GM19463 (cell line): ENCODE results near the gene CDC42EP3.
A peak's percentile ranks its signal among the peaks of the same experiment; 100 is the strongest.

Experiments used
- ATAC-seq: cut with Tn5 transposase; IDR thresholded peaks from one replicate; pipeline ENCODE4 v1.9.1; 2021; ENCODE audit warnings: mild to moderate bottlenecking, moderate library complexity; ENCODE audit not compliant: unreplicated experiment

CDC42EP3 gene

DNA sequence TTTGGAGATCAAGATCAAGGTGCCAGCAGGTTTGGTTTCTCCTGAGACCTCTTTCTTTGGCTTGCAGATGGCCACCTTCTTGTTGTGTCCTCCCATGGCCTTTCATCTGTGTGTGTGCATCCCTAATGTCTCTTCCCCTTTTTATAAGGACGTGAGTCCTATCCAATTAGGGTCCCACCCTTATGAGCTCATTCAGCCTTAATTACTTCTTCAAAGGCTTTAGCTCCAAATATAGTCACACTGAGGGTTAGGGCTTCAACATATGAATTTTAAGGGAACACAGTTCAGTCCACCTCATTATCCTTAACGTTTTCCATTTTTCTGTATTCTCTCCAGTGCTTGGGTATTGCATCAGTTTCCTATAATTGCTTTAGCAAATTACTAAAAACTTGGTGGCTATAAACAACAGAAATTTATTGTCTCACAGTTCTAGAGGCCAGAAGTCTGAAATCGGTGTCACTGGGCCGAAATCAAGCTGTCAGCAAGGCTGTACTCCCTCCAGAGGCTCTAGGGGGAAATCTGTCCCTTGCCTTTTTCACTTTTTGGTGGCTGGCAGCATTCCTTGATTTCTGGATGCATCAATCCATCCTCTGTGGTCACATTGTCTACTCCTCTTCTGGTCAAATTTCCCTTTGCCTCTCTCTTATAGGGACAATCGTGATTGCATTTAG, 34.1 kb downstream of the CDC42EP3 start:
- ATAC-seq, result no peak

DNA sequence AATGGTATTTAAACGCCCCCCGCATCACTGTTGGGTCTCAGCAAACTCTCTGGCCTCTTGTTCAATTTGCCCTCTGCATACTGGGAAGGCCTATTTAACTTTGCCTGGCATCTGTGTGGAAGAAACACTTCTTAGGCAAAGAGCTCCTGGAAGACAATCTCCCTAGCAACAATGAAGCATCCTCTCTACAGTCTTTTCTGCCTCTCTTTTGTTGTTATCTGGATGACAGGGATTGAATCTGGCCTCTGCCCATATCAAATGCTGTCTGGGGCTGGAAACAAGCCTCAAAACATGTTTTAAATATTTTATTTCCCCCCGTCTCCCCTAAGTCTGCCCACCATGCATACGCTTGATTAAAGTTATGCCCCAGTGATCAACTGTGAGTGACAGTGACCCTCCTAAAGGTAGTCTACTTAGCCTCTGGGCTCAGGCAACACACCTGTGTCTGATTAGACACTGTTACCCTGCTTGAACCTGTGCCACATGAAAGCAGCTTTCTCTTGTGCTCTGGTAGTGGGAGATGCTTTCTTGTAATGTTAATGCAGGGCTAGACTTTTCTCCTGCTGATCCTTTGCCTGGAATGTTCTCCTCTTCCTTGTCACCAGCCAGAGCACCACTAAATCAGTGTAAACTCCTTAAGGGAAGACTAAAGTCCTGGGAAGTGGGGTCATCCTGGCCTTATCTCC, 34.9 kb downstream of the CDC42EP3 start:
- ATAC-seq, result no peak

DNA sequence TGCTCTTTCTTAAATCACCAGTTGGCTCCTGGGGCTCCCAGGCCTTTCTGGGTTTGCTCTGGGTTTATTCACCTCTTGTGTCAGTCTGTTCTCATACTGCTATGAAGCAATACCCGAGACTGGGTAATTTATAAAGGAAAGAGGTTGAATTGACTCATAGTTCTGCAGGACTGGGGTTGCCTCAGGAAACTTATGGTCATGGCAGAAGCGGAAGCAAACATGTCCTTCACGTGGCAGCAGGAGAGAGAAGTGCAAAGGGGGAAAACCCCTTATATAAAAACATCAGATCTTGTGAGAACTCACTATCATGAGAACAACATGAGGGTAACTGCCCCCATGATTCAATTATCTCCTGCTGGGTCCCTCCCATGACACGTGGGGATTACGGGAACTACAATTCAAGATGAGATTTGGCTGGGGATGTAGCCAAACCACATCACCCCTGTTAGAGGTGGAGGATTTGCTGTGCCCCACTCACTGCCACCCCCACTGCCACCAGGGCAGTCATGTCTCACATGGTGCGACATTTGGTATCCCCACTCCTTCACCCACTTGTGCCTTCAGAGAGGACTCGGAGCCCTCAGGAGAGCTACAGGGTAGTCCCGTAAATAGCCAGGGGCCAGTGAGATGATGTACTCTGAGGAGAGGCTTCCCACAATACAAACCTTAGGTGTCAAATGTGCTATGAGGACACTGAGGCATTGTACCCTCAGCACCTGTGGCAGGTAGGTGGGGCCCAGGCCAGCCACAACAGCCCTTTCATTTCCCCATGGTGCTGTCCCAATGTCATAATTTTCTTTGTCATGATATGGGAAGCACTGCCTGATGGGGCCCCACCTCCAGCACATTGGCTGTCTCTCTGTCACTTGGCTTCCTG, 35.7 kb downstream of the CDC42EP3 start:
- ATAC-seq, result peak; percentile 81

DNA sequence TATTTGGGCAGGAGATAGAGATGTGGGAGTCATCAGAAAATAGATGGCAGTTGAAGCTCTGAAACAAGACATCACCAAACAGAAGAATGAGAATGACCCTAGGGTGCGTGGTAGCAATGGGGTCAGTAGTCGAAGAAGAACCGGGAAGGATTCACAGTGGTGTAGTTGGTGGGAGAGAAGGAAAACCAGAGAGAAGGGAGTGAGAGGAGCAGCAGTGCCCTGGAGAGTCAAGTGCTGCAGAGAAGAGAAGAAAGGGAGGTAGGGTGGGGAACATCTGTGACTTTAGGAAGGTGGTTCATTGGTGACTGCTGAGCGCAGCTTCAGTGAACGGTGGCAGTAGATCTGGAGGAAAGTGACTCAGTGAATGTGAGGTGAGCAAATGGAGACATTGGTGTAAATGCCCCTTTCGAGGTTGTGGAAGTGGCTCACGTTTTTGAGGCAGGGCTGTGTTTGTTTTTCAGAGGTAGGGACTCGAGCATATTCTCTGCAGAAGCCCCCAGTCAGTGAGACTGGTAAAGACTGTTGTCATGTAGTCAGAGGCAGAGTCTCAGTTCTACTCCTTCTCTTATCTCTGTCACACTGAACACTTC, 36.4 kb downstream of the CDC42EP3 start:
- peak; percentile 6 for ATAC-seq

DNA sequence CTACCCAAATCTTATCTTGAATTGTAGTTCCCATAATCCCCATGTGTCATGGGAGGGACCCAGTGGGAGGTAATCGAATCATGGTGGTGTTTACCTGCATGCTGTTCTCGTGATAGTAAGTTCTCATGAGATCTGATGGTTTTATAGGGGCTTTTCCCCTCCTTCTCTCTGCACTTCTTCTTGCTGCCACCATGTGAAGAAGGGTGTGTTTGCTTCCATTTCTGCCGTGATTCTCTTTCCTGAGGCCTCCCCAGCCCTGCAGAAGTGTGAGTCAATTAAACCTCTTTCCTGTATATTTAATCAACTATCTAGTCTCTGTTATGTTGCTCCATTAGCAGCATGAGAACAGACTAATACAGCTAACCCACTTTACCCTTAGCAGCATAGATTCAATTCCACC, 37.6 kb downstream of the CDC42EP3 start:
- ATAC-seq, result no peak

DNA sequence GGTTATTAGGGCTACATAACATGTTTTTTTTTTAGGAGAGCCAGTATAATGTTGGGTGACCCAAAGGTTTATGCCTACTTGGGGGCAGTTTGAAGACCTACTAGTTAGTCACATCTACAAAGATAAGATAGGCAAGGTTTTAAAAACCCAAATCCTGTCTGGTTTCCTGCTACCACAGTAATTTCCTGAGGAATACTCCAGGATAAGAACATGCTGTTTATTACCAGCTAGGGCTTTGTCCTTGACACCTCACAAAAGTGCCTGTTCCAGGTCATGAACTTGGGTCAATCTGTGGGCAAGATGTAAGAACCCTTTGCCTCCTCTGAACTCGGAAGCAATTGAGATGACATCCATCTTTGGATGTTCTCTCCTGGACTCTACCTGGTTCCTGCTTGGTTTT, 38.2 kb downstream of the CDC42EP3 start:
- ATAC-seq, result no peak

DNA sequence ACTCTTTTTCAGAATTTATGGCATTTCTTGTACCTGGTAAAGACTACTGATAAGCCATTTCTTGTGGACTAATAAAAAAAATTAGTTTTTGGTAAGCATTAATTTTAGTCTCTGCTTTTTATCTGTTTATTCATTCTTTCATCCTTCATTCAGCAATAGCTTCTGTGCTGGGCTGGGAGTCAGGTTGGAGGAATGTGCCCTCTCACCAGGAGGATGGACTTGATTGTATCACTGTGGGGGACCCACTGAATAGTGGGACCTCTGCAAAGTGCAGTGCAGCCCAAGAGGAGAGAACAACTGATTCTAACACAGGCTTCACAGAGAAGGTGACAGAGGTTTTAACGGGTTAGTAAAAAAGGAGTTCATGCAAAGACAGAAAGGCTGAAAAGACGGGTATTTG, 39.1 kb downstream of the CDC42EP3 start:
- no peak for ATAC-seq

DNA sequence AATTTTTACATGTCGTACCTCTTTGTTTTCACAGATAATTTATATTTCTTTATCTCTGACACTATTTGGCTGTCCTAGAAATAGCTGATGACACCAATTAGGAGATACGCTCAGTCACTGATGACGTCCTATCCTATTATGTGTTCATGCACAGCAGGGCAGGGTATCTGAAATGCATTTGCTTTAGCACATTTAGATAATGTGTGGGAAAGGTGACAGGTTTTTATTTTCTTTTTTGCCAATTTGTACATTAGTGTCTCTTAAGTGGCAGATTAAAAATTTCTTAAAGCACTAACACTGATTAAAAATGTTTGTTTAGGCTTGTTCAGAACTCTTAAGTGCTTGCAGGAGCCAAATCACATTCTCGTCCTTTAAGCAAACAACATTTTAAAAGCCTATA, 39.7 kb downstream of the CDC42EP3 start:
- ATAC-seq, result no peak

DNA sequence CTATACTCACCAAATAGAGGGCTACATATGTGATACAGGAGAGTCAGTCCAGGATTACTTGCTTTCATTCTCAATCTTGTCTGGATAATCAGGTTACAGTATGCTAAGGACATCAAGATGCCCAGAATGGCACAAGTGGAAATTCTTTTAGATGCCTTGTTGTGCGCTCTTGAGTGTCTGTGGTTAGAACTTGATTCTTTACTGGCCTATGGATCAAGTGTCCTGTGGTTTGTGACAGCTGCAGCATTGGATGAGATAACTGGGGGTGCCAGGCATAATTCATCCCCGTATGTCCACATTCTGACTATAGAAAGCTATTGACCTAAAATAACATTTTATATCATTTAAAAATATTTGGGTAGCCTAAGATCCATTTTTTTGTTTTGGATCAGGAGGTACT, 40.1 kb downstream of the CDC42EP3 start:
- no peak for ATAC-seq

DNA sequence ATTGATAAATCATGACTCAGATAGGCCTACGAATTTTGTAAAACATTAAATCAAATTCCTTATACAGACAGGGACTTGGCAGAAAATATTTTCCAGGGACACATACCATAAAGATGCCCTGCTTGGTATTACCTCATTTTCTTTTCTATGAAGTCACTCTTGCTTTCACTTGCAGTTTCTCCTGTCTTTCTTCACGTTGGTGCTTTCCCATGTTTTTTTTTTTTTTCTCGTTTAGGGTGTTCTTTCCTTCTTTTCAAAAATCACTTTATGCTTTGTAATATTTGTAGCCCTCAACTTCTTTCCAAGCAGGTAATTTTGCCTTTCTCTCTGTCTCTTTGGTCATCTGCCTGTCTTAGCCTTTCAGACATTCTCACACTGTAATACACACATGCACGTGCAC, 40.7 kb downstream of the CDC42EP3 start:
- ATAC-seq, result no peak

DNA sequence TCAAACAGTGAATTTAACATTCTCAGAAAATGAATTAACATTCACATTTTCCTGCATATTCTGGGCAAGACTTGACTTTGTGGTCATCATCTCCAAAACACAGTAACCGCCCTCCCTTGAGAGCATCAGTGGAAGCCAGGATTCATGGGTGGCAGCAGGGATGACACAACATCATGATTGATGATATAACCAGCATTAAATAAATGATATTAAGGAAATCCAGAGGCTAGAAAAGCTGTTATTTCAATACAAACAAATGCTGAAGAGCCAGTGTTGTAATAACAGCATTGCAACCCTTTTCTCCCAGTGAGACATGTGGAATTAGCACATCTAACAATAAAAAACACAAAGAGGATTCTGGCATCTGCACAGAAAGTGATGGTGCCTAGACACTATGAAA, 41.1 kb downstream of the CDC42EP3 start:
- no peak for ATAC-seq

DNA sequence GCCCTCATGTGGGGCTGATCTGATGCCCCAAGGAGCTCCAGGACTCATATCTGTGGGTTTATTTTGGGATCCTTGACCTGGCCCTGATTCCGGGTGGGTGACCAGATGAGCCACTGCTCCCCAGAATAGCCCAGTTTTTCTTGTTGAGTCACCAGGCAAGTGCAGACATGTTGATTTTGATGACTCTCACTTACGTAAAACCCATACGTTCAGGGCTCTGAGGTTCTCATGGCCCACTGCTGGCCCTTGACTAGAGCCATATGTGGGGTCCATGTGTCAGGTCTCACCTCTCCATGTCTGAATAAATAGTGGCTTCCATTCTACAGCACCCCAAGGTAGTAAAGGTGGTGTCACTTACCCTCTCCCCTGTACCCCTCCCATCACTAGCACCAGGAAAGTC, 41.9 kb downstream of the CDC42EP3 start:
- ATAC-seq, result no peak

DNA sequence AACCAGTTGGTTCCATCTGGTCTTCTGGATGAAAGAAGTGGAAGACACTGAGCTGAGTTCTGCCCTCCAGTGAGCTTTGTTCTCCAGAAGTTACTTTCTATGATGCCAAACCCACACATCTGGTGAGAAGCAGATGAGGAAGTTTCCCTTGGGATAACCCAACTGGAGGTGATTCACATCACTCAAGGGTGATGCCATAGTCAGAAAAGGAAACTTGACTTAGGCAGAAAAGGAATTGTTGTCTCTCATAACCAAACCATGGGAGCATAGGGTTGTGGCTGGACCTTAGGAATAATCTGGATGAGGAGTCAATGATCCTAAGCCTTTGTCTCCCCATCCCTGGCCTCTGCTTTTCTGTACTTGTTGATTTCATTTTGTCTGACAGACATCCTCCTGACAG, 43.7 kb downstream of the CDC42EP3 start:
- ATAC-seq, result no peak

DNA sequence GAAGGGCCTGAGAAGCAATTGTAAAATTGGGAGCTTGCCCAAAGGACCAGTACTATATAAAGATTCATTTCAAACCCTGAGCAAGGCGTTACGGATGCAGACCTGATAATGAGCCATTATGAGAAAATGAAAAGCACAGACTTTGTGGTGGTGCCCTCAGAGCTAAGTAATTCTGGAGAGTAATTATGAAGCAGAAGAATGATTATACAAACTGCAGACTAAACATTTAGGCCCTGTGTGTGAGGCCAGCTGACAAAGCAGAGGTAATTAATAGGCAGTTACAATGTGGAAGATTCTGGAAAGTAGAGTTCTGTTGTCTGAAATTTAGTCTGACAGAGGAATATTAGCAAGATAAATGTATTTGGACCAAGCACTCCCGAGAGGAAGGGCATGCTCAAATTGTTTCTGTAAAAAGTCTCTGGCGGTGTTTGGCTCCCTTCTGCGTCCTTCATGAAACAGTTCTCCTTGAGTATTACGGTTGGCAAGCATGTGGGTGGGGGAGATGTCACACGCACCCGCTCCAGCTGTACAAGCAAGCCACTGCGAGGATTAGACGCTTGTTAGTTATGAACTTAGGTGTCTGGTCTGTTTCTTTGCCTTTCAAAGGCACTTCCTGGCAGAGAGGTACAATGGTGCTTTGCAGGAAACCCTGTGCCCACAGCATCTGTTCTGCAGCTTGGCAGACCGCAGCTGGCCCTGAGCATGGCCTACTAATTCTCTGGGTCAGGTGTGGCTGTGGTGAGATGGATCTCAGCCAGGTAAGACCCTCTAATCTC, 45.5 kb downstream of the CDC42EP3 start:
- ATAC-seq, result peak; percentile 39

DNA sequence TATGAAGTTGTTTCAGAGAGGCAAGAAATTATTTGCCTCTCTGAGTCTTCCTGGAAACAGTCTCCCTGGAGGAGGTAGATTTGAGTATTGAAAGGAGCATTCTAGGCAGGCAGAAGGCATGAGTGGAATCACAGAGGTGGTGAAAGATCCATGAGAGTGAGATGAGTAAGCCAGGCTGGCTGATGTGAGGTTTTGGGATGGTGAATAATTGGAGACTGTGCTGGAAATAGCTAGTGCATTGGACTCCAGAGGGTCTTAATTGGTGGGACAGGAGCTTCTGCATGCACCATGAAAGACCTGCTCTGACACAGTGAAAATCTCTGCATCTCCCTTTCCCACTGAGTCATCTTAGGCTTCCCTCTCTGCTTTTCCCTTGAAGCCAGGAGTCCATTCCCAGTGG, 46.3 kb downstream of the CDC42EP3 start:
- no peak for ATAC-seq

DNA sequence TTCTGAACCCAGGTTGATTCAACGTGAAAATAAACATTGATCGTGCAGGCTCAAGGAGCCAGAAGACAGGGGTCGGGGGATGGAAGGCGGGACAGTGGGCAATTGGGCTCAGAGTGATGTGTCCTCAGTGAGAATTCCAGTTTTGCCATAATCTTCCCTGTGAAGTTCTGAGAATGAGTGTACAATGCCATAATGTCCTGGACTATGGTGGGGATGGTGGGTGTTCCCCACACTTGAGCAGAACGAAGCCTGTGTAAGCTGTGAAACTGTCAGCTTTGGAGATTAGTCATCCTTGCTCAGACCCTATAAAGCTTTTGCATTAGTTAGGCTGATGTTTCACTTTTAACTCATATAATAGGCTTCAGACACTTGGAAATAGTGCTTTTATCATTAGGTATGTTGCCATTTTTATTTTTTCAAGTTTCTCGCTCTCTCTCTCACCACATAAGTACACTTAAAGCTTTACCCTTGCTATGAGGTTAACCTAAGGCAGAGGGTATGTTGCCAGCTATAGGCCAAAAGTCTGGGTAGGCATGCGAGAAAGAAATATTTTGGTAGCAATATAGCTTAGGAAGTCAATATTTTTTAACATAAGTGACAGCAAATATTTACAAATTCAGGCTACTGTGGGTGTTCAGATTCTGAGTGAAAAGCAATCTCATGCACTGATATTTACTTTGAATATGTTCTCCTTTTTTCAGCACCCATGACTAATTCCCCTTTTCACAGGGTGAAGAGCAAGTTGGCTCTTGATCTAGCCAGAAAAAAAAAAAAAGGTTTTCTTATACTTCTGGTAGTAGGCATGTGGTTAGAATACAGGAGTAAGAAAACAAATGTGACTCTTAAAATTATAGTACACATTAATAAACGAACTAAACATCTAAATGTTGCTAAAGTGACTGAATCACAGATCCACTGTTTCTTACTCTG, 47.2 kb downstream of the CDC42EP3 start:
- peak; percentile 71 for ATAC-seq

DNA sequence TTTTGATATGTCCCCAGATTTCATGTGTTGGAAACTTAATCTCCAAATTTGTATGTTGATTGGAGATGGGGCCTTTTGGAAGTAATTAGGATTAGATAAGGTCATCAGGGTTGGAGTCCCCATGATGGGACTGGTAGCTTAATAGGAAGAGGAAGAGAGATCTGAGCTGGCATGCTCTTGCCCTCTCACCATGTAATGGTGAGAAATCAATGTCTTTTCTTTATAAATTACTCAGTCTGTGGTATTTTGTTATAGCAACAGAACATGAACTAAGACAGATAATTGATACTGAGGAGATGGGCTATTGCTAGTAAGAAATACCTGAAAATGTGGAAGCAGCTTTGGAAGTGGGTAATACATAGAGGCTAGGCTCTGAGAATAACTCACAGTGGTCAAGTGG, 48.0 kb downstream of the CDC42EP3 start:
- ATAC-seq, result peak; percentile 1

DNA sequence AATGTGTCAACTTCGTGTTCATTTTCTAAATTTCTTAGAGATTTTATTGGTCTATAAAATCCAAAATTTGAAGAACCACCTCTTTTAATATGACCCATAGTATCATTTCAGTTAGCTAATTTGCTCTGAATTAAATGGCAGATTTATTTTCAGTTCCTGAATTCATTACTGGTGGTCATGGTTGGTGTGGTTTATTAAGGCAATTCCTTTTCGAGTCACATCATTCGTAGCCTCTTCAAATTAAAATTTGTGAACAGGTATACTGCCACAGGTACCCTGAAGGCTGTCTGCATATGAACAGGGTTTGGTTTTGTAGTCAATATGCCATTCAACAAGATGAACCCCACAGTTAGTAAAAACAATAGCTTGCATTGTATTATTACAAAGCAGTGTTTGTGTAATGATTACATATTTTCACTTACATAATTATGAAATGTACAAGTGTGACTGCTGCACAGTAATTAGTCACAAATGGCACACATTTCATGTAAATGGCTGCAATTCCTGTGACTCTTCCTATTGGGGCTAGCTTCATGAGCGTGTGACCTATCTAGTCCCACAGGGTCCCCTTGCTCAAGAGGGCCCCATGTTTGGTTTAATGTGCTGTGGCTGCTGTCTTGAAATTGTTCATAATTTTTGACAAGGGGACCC, 48.9 kb downstream of the CDC42EP3 start:
- no peak for ATAC-seq

DNA sequence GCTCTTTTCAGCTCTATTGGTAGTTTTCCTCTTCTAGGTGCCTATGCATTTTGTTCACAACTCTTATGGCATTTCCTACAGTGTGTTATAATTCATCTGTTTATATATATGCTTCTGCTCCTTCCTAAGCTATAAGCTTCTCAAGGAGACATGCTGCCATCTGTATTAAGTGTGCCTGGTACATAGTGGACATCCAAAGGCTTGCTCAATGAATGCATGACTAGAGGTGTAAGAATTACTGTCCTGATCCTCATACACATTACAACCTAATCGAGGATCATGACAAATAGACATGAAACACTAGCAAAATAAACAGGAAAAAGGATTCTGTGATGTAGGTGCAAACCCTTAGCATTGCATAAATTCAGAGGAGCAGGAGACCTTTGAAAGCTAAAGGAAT, 50.2 kb downstream of the CDC42EP3 start:
- no peak for ATAC-seq
